Keratinocyte (primary cell): ENCODE data around the gene LAMA2. TPM values are rescaled to one million over a fixed set of nuclear protein-coding genes. Genes with fewer than 3 reads are reported as not detected.

Source experiments
- DNase-seq: peaks from one replicate; pipeline ENCODE4 v3.0.0-alpha.2; 2011; ENCODE audit warnings: low read depth, missing footprints, low spot score
- FAIRE-seq: peaks from 2 replicates; lab custom pipeline; 2011; peaks lifted over from hg19 to GRCh38; lab: Jason Lieb, UNC
- H2AFZ ChIP-seq: 2 replicates; pipeline ENCODE4 v1.6.0; 2012; ENCODE audit warnings: low read length, control low read depth, inconsistent platforms; ENCODE audit not compliant: control insufficient read depth
- H3K27ac ChIP-seq: 2 replicates; pipeline ENCODE4 v1.5.1; 2011; ENCODE audit warnings: low read length; ENCODE audit not compliant: control insufficient read depth, insufficient read depth
- H3K27me3 ChIP-seq: 3 replicates; pipeline ENCODE4 v1.6.0; 2011; ENCODE audit warnings: low read length; ENCODE audit not compliant: control insufficient read depth, insufficient read depth; ENCODE audit errors: extremely low read depth
- H3K36me3 ChIP-seq, 2 experiments: 2 replicates in 1 of 2; 3 replicates in 1 of 2; pipeline ENCODE4 v1.5.1; 2011; ENCODE audit warnings: low read length in 2 of 2, mild to moderate bottlenecking in 1 of 2; ENCODE audit not compliant: control insufficient read depth in 2 of 2, insufficient read depth in 2 of 2; ENCODE audit errors: extremely low read depth in 1 of 2
- H3K4me1 ChIP-seq: 3 replicates; pipeline ENCODE4 v1.5.1; 2011; ENCODE audit warnings: low read length; ENCODE audit not compliant: control insufficient read depth, insufficient read depth; ENCODE audit errors: extremely low read depth
- H3K4me2 ChIP-seq: 3 replicates; pipeline ENCODE4 v1.6.0; 2011; ENCODE audit warnings: low read depth, low read length; ENCODE audit not compliant: control insufficient read depth, insufficient read depth; ENCODE audit errors: extremely low read depth
- H3K4me3 ChIP-seq, 3 experiments: fragments of 200-600 bp in 1 of 3; sonication (generic) in 1 of 3; 2 replicates in 2 of 3; 3 replicates in 1 of 3; pipeline ENCODE4 v1.5.1; 2011 to 2016; ENCODE audit warnings: low read length in 3 of 3, mild to moderate bottlenecking in 3 of 3, control low read depth in 2 of 3, inconsistent platforms in 1 of 3, low read depth in 1 of 3, mixed read lengths in 1 of 3, mixed run types in 1 of 3, moderate library complexity in 1 of 3; ENCODE audit not compliant: control insufficient read depth in 2 of 3, insufficient read depth in 2 of 3; ENCODE audit errors: extremely low read depth in 1 of 3
- H3K79me2 ChIP-seq: 2 replicates; pipeline ENCODE4 v1.6.0; 2012; ENCODE audit warnings: low read length; ENCODE audit not compliant: control insufficient read depth, insufficient read depth
- H3K9ac ChIP-seq: 3 replicates; pipeline ENCODE4 v1.6.0; 2011; ENCODE audit warnings: low read length; ENCODE audit not compliant: control insufficient read depth, insufficient read depth; ENCODE audit errors: extremely low read depth
- H3K9me1 ChIP-seq: 3 replicates; pipeline ENCODE4 v1.6.0; 2011; ENCODE audit warnings: low read length; ENCODE audit not compliant: control insufficient read depth, insufficient read depth; ENCODE audit errors: extremely low read depth
- H3K9me3 ChIP-seq: 2 replicates; pipeline ENCODE4 v1.5.1; 2012; ENCODE audit warnings: low read depth, low read length; ENCODE audit not compliant: control insufficient read depth
- H4K20me1 ChIP-seq: 3 replicates; pipeline ENCODE4 v1.6.0; 2011; ENCODE audit warnings: low read length; ENCODE audit not compliant: control insufficient read depth, insufficient read depth; ENCODE audit errors: extremely low read depth
- CTCF ChIP-seq, 3 experiments: IDR thresholded peaks in 1 of 3; conservative IDR thresholded peaks in 1 of 3; optimal IDR thresholded peaks in 1 of 3; 2 replicates in 2 of 3; 3 replicates in 1 of 3; pipeline versions ENCODE3 to v1.5.1; 2011; ENCODE audit warnings: low read length in 3 of 3, mild to moderate bottlenecking in 3 of 3, moderate library complexity in 2 of 3, control low read depth in 1 of 3, inconsistent platforms in 1 of 3; ENCODE audit not compliant: insufficient read depth in 2 of 3; ENCODE audit errors: extremely low read depth in 1 of 3
- EZH2 ChIP-seq: IDR thresholded peaks from one replicate; pipeline ENCODE4 v1.6.1; 2012; ENCODE audit warnings: inconsistent platforms, mild to moderate bottlenecking, low read length, moderate library complexity
- dilution Hi-C: fragments of 300-500 bp; cut with MboI; formaldehyde crosslinking; loops from one replicate; pipeline ENCODE4 v1.7.0; 2020; ENCODE audit warnings: low sequenced_read_pairs; ENCODE audit not compliant: extremely low pct_ligation_motif_present
- polyA plus RNA-seq, 5 experiments: library from polyadenylated mRNA; depleted of rRNA in 3 of 5; stranded (reverse) in 3 of 5; stranded (forward) in 1 of 5; unstranded in 1 of 5; fragments of >200 nt; gene quantifications; 1 replicate in 1 of 5; 2 replicates in 3 of 5; 3 replicates in 1 of 5; pipeline versions ENCODE4 v1.2.1 to v1.2.3, GENCODE V29; 2011 to 2012; ENCODE audit warnings: missing spikeins in 2 of 5, low read depth in 1 of 5, low replicate concordance in 1 of 5

The LAMA2 gene
- polyA plus RNA-seq, 1 donor (not counting 4 experiments of a cell fraction or from before 2014, with no cell fraction given), result 1.4 TPM

GRCh38 chr6:128966934-128967333 lies 84.0 kb downstream of the LAMA2 start:
- Histone ChIP-seq H3K4me2 (no peak overlapping the region), H3K79me2 (no peaks in the 10 kb centered on the region), H3K9ac (no peak overlapping the region), H3K4me3 (no peak overlapping the region), H3K9me1 (no peaks in the 10 kb centered on the region), H3K9me3 (no peaks in the 10 kb centered on the region), H3K4me1 (no peaks in the 10 kb centered on the region), H4K20me1 (no peaks in the 10 kb centered on the region), H3K27me3 (no peaks in the 10 kb centered on the region), H2AFZ (no peak overlapping the region), H3K27ac (no peak overlapping the region), H3K36me3 (no peaks in the 10 kb centered on the region)
- no peak for DNase-seq
- no peak for FAIRE-seq
- TF ChIP-seq EZH2 (no peak), CTCF (optimal IDR thresholded peaks at IDR 0.05 in 1 of 3, IDR thresholded peaks at IDR 0.05 in 1 of 3, conservative IDR thresholded peaks at IDR 0.05 in 1 of 3; ENCODE audit: extremely low read depth in 1 of 3, insufficient read depth in 2 of 3, low read length in 3 of 3) (no peak)
- dilution Hi-C loops, result no loop called here

- Histone ChIP-seq H3K4me3 (no peak overlapping the region), H2AFZ (no peak overlapping the region), H3K27me3 (no peaks in the 10 kb centered on the region), H3K79me2 (no peaks in the 10 kb centered on the region), H3K9ac (no peak overlapping the region), H3K27ac (no peak overlapping the region), H4K20me1 (no peaks in the 10 kb centered on the region), H3K9me3 (no peaks in the 10 kb centered on the region), H3K4me1 (no peaks in the 10 kb centered on the region), H3K4me2 (no peak overlapping the region), H3K9me1 (no peaks in the 10 kb centered on the region), H3K36me3 (no peaks in the 10 kb centered on the region)
- dilution Hi-C loops, result no loop called here
- DNase-seq (no peak), FAIRE-seq (no peak)
- no peak for TF ChIP-seq EZH2
- no peak for TF ChIP-seq CTCF (optimal IDR thresholded peaks at IDR 0.05 in 1 of 3, IDR thresholded peaks at IDR 0.05 in 1 of 3, conservative IDR thresholded peaks at IDR 0.05 in 1 of 3; ENCODE audit: extremely low read depth in 1 of 3, insufficient read depth in 2 of 3, low read length in 3 of 3)
Measured at GRCh38 chr6:128979071-128979470, 96.1 kb downstream of the LAMA2 start.
